Measurements from ENCODE around the gene STING1. TPM values are rescaled to one million over a fixed set of nuclear protein-coding genes. Genes with fewer than 3 reads are reported as not detected.

Gene STING1
- total and polyA plus RNA-seq, 3 donors from 2014 or later = 14.2 to 22.4 (median 18.6) TPM

DNA sequence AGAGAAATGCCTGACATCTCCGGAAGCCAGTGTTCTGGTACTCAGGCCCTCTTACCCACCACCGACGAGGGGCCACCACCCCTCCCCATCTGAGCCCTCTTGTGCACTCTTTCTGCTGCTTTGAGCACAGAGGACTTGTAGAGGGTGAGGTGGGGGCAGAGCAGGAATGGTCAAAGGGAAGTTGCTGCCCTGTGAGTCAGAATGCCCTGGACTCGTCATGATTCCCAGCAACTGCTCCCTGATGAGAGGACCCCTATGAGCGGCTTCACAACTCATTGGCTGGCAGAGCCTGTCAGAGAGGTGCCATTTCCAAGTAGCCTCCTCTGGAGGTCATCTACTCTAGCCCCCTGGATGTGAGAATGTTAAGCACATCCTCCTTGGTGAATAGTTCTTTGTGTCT lies 20.9 kb downstream of the STING1 start:
- 86 to 92% methylated on average over 5 of the region's 5 CpGs for WGBS, 2 donors
- Histone ChIP-seq H3K4me1 (no peaks in the 10 kb centered on the region), H3K27me3 (no peaks in the 10 kb centered on the region), H3K4me3 (no peak overlapping the region), H3K27ac (no peak overlapping the region), H3K9me3 (no peaks in the 10 kb centered on the region), H3K36me3 (ENCODE audit: low read depth, missing control alignments) (no peaks in the 10 kb centered on the region)
- TF ChIP-seq, protein P1, sequence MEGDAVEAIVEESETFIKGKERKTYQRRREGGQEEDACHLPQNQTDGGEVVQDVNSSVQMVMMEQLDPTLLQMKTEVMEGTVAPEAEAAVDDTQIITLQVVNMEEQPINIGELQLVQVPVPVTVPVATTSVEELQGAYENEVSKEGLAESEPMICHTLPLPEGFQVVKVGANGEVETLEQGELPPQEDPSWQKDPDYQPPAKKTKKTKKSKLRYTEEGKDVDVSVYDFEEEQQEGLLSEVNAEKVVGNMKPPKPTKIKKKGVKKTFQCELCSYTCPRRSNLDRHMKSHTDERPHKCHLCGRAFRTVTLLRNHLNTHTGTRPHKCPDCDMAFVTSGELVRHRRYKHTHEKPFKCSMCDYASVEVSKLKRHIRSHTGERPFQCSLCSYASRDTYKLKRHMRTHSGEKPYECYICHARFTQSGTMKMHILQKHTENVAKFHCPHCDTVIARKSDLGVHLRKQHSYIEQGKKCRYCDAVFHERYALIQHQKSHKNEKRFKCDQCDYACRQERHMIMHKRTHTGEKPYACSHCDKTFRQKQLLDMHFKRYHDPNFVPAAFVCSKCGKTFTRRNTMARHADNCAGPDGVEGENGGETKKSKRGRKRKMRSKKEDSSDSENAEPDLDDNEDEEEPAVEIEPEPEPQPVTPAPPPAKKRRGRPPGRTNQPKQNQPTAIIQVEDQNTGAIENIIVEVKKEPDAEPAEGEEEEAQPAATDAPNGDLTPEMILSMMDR (IDR thresholded peaks at IDR 0.05) = no peak
- TF ChIP-seq POLR2A (IDR thresholded peaks at IDR 0.05) = no peak
- DNase-seq = no peak
- intact Hi-C loops (cut with DNase I; ENCODE audit: low total_unique reads) = no loop called here

DNA sequence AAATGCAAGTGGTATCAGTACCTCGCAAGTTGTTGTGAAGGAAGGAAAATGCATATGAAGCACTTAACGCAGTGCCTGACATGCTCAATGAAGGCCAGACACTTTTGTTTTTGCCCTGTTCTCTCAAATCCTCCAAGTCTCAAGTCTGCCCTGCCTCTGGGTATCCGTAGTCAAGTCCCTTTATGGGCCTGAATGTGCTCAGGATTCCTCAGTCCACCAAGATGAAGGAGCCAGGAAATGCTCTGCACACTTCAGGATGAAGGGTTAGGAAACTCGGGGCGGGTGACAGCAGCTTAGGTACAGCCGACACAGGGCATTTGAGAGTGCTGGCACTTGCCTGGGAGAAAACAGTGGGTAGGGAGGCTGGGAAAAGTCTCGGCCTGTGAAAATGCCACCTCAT lies 21.4 kb downstream of the STING1 start:
- Histone ChIP-seq H3K4me3 (no peak overlapping the region), H3K4me1 (no peaks in the 10 kb centered on the region), H3K36me3 (ENCODE audit: low read depth, missing control alignments) (no peaks in the 10 kb centered on the region), H3K27me3 (no peaks in the 10 kb centered on the region), H3K9me3 (no peaks in the 10 kb centered on the region), H3K27ac (no peak overlapping the region)
- TF ChIP-seq, protein P1 (IDR thresholded peaks at IDR 0.05) = no peak
- TF ChIP-seq POLR2A (IDR thresholded peaks at IDR 0.05) = no peak
- no peak for DNase-seq
- intact Hi-C loops (cut with DNase I; ENCODE audit: low total_unique reads) = no loop called here
- 78 to 92% methylated on average over 6 to 7 of the region's 7 CpGs for WGBS, 2 donors

DNA sequence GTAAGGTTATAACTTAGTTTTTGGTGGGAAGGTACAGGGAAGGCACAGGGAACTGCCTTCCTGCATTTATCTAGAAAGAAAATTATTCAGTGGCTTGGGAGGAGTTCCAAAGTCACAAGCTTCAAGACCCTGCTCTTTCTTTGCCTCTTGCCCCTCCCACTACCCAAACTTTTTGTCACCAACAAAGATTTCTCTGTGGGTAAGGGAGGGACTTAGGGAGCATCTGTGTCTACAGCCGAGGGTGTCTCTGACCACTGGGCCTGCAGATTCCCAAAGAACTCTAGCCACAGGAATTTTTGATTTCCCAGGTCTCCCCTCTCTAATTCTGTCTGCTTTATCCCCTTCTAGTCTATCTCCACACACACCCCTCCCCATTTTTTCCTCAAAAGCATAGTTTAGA lies 22.1 kb downstream of the STING1 start:
- intact Hi-C loops (cut with DNase I; ENCODE audit: low total_unique reads) = no loop called here
- TF ChIP-seq, protein P1 (IDR thresholded peaks at IDR 0.05) = no peak
- no peak for TF ChIP-seq POLR2A (IDR thresholded peaks at IDR 0.05)
- 88 to 91% methylated on average over 1 of the region's 1 CpG for WGBS, 2 donors
- no peak overlapping the region for H3K4me3 ChIP-seq
- H3K27ac ChIP-seq = no peak overlapping the region
- H3K27me3 ChIP-seq = no peaks in the 10 kb centered on the region
- no peaks in the 10 kb centered on the region for H3K4me1 ChIP-seq
- no peaks in the 10 kb centered on the region for H3K9me3 ChIP-seq
- H3K36me3 ChIP-seq (ENCODE audit: low read depth, missing control alignments) = no peaks in the 10 kb centered on the region
- no peak for DNase-seq

DNA sequence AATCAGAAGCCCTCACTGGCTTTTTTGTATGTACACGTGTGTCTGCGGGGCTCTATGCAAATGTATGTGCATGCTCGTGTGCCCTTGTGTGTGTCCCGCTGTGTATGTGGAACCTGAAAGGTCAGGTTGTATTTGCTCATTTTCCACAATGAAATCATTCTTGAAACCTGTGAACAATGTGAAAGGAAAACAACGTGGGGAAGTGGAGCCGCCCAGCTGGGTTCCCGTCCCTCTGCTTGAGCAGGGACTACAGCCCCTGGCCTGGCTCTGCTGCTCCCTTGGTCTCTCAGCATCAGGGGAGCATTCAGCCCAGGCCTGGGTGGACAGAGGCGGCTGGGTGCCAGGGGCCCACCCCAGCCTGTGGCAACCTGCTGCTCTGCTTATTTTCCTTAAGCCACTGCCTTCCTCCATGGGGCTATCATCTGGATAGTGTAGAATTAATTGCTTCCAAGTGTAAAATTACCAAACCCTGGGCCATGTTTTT lies 23.1 kb downstream of the STING1 start:
- Histone ChIP-seq H3K9me3 (no peaks in the 10 kb centered on the region), H3K27ac (no peak overlapping the region), H3K4me3 (no peak overlapping the region), H3K36me3 (ENCODE audit: low read depth, missing control alignments) (no peaks in the 10 kb centered on the region), H3K27me3 (no peaks in the 10 kb centered on the region), H3K4me1 (no peaks in the 10 kb centered on the region)
- 89 to 98% methylated on average over 8 of the region's 8 CpGs for WGBS, 2 donors
- DNase-seq = no peak
- TF ChIP-seq, protein P1 (IDR thresholded peaks at IDR 0.05) = no peak
- no peak for TF ChIP-seq POLR2A (IDR thresholded peaks at IDR 0.05)
- intact Hi-C loops (cut with DNase I; ENCODE audit: low total_unique reads) = no loop called here

All from testis (tissue), 3 donors.